HCT116 (cell line): ENCODE data around the gene CAPN5. TPM values are rescaled to one million over a fixed set of nuclear protein-coding genes. Genes with fewer than 3 reads are reported as not detected.

Experiments used
- ATAC-seq: fragments of 200-7000 bp; cut with Tn5 transposase; 2 replicates; pipeline ENCODE4 v1.9.1; 2020; ENCODE audit warnings: mild to moderate bottlenecking, moderate library complexity
- BruUV-seq: library from RNA; stranded (reverse); fragments of 400-500 nt; replicated peaks from 2 replicates; lab custom pipeline; 2021; lab: Mats Ljungman, UMichigan
- CTCF ChIA-PET: fragments of 300-600 bp; sonication (Branson Sonifier 250); formaldehyde crosslinking; loops from one replicate; lab custom pipeline; 2021; ENCODE audit warnings: antibody characterized with exemption; lab: Charles Lee
- POLR2A ChIA-PET: fragments of 300-600, 350-600 bp; sonication (Branson Sonifier 250); formaldehyde crosslinking; loops from one replicate; lab custom pipeline; 2021; ENCODE audit warnings: antibody characterized with exemption; lab: Charles Lee
- RAD21 ChIA-PET, 2 experiments: fragments of 300-600 bp; sonication (Branson Sonifier 250); formaldehyde crosslinking; loops; one replicate each; lab custom pipeline; 2023; ENCODE audit warnings: low total read pairs in 2 of 2; ENCODE audit not compliant: uncharacterized antibody in 2 of 2, unreplicated experiment in 2 of 2, low non-redundant PET in 1 of 2; lab: Charles Lee
- DNase-seq: peaks from one replicate; pipeline ENCODE4 v3.0.0-alpha.2; 2010; ENCODE audit warnings: low read depth, low spot score
- H2AFZ ChIP-seq: fragments of 200-600 bp; shearing (Covaris generic), sonication (generic); 2 replicates; pipeline ENCODE4 v1.6.1; 2017; ENCODE audit warnings: low read depth, mixed run types, mixed read lengths, antibody characterized with exemption, low read length; ENCODE audit not compliant: poor library complexity, severe bottlenecking
- H3K27ac ChIP-seq: 2 replicates; pipeline ENCODE4 v1.5.1; 2012; ENCODE audit warnings: low read depth, low read length
- H3K27me3 ChIP-seq: fragments of 200-600 bp; sonication (generic); 2 replicates; pipeline ENCODE4 v1.6.1; 2016; ENCODE audit warnings: mixed run types, low read length, mixed read lengths; ENCODE audit not compliant: insufficient read depth
- H3K36me3 ChIP-seq, 2 experiments: fragments of 200-500 bp in 1 of 2; fragments of 200-600 bp in 1 of 2; sonication (Bioruptor generic) in 1 of 2; sonication (generic) in 1 of 2; 2 replicates each; pipeline versions ENCODE4 v1.5.1 to v1.6.1; 2014 to 2016; ENCODE audit warnings: low read length in 2 of 2, inconsistent platforms in 1 of 2, mixed read lengths in 1 of 2, mixed run types in 1 of 2; ENCODE audit not compliant: insufficient read depth in 2 of 2, control insufficient read depth in 1 of 2
- H3K4me1 ChIP-seq, 2 experiments: fragments of 200-600 bp in 1 of 2; sonication (generic) in 1 of 2; 2 replicates each; pipeline versions ENCODE4 v1.5.1 to v1.6.1; 2012 to 2017; ENCODE audit warnings: low read length in 2 of 2, inconsistent platforms in 1 of 2, mild to moderate bottlenecking in 1 of 2, mixed read lengths in 1 of 2, mixed run types in 1 of 2, moderate library complexity in 1 of 2; ENCODE audit not compliant: insufficient read depth in 2 of 2, control insufficient read depth in 1 of 2
- H3K4me2 ChIP-seq: fragments of 200-600 bp; sonication (generic); 2 replicates; pipeline ENCODE4 v1.6.1; 2017; ENCODE audit warnings: mixed run types, low read length, mixed read lengths
- H3K4me3 ChIP-seq, 2 experiments: fragments of 200-600 bp in 1 of 2; sonication (generic) in 1 of 2; replicated peaks in 1 of 2; 2 replicates each; pipeline ENCODE4 v1.5.1; 2011 to 2016; ENCODE audit warnings: low read length in 2 of 2, control low read depth in 1 of 2, low read depth in 1 of 2, mild to moderate bottlenecking in 1 of 2, mixed read lengths in 1 of 2, mixed run types in 1 of 2
- H3K79me2 ChIP-seq: fragments of 200-600 bp; sonication (generic); 2 replicates; pipeline ENCODE4 v1.6.1; 2017; ENCODE audit warnings: mild to moderate bottlenecking, mixed run types, low read length, moderate library complexity, mixed read lengths; ENCODE audit not compliant: insufficient read depth
- H3K9ac ChIP-seq: fragments of 200-600 bp; sonication (generic); 2 replicates; pipeline ENCODE4 v1.6.1; 2016; ENCODE audit warnings: low read length, mixed read lengths
- H3K9me2 ChIP-seq: fragments of 200-600 bp; sonication (generic), shearing (Covaris generic); 2 replicates; pipeline ENCODE4 v1.6.1; 2017; ENCODE audit warnings: mixed run types, mild to moderate bottlenecking, moderate library complexity; ENCODE audit not compliant: insufficient read depth
- H3K9me3 ChIP-seq, 2 experiments: fragments of 200-500 bp in 1 of 2; fragments of 200-600 bp in 1 of 2; sonication (Bioruptor generic) in 1 of 2; sonication (generic) in 1 of 2; 2 replicates each; pipeline ENCODE4 v1.6.1; 2014 to 2017; ENCODE audit warnings: low read length in 2 of 2, mixed read lengths in 2 of 2, inconsistent platforms in 1 of 2, low read depth in 1 of 2, mild to moderate bottlenecking in 1 of 2, mixed run types in 1 of 2, moderate library complexity in 1 of 2; ENCODE audit not compliant: control insufficient read depth in 1 of 2, insufficient read depth in 1 of 2
- H4K20me1 ChIP-seq: fragments of 200-600 bp; sonication (generic), shearing (Covaris generic); 2 replicates; pipeline ENCODE4 v1.6.1; 2017; ENCODE audit warnings: mixed run types, mild to moderate bottlenecking, moderate library complexity; ENCODE audit not compliant: insufficient read depth
- CEBPB ChIP-seq: IDR thresholded peaks from 2 replicates; pipeline ENCODE4 v1.6.1; 2012; ENCODE audit warnings: low read depth
- EGR1 ChIP-seq: IDR thresholded peaks from 2 replicates; pipeline ENCODE4 v1.6.1; 2012; ENCODE audit warnings: low read depth
- EZH2 ChIP-seq: fragments of 200-600 bp; sonication (generic); IDR thresholded peaks from 2 replicates; pipeline ENCODE4 v1.6.1; 2017; ENCODE audit warnings: antibody characterized with exemption, mixed run types
- FOSL1 ChIP-seq: IDR thresholded peaks from 2 replicates; pipeline ENCODE4 v1.6.1; 2012; ENCODE audit warnings: low read depth
- JUND ChIP-seq: IDR thresholded peaks from 2 replicates; pipeline ENCODE4 v1.6.1; 2012
- POLR2AphosphoS5 ChIP-seq: IDR thresholded peaks from 2 replicates; pipeline ENCODE4 v1.6.1; 2011; ENCODE audit warnings: mild to moderate bottlenecking, low read depth, low read length, moderate library complexity
- SP1 ChIP-seq: IDR thresholded peaks from 2 replicates; pipeline ENCODE4 v1.6.1; 2012; ENCODE audit warnings: low read depth
- SRF ChIP-seq: IDR thresholded peaks from 2 replicates; pipeline ENCODE4 v1.6.1; 2012; ENCODE audit warnings: low read depth
- TCF7L2 ChIP-seq: IDR thresholded peaks from 2 replicates; pipeline ENCODE4 v1.7.0; 2011; ENCODE audit warnings: borderline replicate concordance, inconsistent platforms; ENCODE audit not compliant: insufficient read depth, insufficient read length; ENCODE audit errors: extremely low read depth
- ZFX ChIP-seq: fragments of 450-650 bp; IDR thresholded peaks from 2 replicates; pipeline ENCODE4 v1.6.1; 2017
- intact Hi-C: fragments of 100-400 bp; cut with micrococcal nuclease; formaldehyde crosslinking; loops from 2 replicates; pipeline ENCODE4 v1.10.0; 2022
- total RNA-seq: library from RNA; stranded (reverse); gene quantifications from one replicate; pipeline ENCODE4 v1.2.1, GENCODE V29; 2021; ENCODE audit not compliant: unreplicated experiment
- TF ChIP-seq, protein P1 (sequence below), 3 experiments: fragments of 200-600 bp in 1 of 3; sonication (generic) in 1 of 3; IDR thresholded peaks in 2 of 3; conservative IDR thresholded peaks in 1 of 3; 2 replicates each; pipeline ENCODE4 v1.5.1; 2012 to 2017; ENCODE audit warnings: low read depth in 2 of 3, low read length in 2 of 3, antibody characterized with exemption in 1 of 3, borderline replicate concordance in 1 of 3, control low read depth in 1 of 3, mild to moderate bottlenecking in 1 of 3, mixed read lengths in 1 of 3, mixed run types in 1 of 3, moderate library complexity in 1 of 3; ENCODE audit not compliant: insufficient read depth in 1 of 3
- TF ChIP-seq, protein P2 (sequence below): IDR thresholded peaks from 2 replicates; pipeline ENCODE4 v1.6.1; 2012
- TF ChIP-seq, protein P3 (sequence below): IDR thresholded peaks from 2 replicates; pipeline ENCODE4 v1.6.1; 2012; ENCODE audit warnings: low read depth

The CAPN5 gene
- total RNA-seq, 1 experiment from 2014 or later, result 8.6 TPM

DNA sequence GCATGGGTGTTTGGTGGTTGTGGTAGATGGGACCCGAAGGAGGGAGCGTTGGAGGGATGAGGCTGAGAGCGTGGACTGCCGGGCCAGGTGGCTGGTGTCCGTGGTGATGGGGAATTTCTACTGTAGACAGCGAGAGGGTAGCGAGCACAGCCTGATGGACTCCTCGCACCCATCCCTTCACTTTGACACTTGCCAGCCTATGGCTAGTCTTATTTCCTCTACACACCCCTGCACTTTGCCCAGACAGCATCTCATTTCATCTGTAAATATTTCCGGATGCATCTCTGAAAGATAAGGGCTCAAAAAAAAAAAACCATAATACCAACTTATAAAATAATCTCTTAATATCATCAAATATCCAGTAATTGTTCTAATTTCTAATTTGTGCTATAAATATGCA is 41.7 kb downstream of the CAPN5 start:
- DNase-seq, result no peak
- H3K79me2 ChIP-seq, result no peaks in the 10 kb centered on the region
- ChIA-PET RAD21 (interaction anchor here in 1 of 2 experiments (1.1 kb wide), 1 partner anchor 17 kb away, joined by 3 read pairs; no protein-coding TSS in a partner anchor), POLR2A (interaction anchor here (1.0 kb wide), 1 partner anchor 17 kb away, joined by 3 read pairs; no protein-coding TSS in a partner anchor), CTCF (interaction anchor here (0.9 to 2.5 kb wide), 5 partner anchors 17 to 387 kb away, joined by 4 to 16 read pairs (median 9); no protein-coding TSS in a partner anchor)
- H3K9me3 ChIP-seq, result no peaks in the 10 kb centered on the region
- no peak for TF ChIP-seq TCF7L2
- TF ChIP-seq, protein P1, sequence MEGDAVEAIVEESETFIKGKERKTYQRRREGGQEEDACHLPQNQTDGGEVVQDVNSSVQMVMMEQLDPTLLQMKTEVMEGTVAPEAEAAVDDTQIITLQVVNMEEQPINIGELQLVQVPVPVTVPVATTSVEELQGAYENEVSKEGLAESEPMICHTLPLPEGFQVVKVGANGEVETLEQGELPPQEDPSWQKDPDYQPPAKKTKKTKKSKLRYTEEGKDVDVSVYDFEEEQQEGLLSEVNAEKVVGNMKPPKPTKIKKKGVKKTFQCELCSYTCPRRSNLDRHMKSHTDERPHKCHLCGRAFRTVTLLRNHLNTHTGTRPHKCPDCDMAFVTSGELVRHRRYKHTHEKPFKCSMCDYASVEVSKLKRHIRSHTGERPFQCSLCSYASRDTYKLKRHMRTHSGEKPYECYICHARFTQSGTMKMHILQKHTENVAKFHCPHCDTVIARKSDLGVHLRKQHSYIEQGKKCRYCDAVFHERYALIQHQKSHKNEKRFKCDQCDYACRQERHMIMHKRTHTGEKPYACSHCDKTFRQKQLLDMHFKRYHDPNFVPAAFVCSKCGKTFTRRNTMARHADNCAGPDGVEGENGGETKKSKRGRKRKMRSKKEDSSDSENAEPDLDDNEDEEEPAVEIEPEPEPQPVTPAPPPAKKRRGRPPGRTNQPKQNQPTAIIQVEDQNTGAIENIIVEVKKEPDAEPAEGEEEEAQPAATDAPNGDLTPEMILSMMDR (IDR thresholded peaks at IDR 0.05 in 2 of 3, conservative IDR thresholded peaks at IDR 0.05 in 1 of 3; ENCODE audit: borderline replicate concordance in 1 of 3, insufficient read depth in 1 of 3, low read depth in 2 of 3, low read length in 2 of 3), result no peak
- no peak for TF ChIP-seq ZFX
- TF ChIP-seq JUND, result no peak
- TF ChIP-seq, protein P2, sequence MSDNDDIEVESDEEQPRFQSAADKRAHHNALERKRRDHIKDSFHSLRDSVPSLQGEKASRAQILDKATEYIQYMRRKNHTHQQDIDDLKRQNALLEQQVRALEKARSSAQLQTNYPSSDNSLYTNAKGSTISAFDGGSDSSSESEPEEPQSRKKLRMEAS, result no peak
- no peak for TF ChIP-seq POLR2AphosphoS5
- TF ChIP-seq FOSL1, result no peak
- TF ChIP-seq EZH2, result no peak
- no peak for TF ChIP-seq EGR1
- TF ChIP-seq, protein P3, sequence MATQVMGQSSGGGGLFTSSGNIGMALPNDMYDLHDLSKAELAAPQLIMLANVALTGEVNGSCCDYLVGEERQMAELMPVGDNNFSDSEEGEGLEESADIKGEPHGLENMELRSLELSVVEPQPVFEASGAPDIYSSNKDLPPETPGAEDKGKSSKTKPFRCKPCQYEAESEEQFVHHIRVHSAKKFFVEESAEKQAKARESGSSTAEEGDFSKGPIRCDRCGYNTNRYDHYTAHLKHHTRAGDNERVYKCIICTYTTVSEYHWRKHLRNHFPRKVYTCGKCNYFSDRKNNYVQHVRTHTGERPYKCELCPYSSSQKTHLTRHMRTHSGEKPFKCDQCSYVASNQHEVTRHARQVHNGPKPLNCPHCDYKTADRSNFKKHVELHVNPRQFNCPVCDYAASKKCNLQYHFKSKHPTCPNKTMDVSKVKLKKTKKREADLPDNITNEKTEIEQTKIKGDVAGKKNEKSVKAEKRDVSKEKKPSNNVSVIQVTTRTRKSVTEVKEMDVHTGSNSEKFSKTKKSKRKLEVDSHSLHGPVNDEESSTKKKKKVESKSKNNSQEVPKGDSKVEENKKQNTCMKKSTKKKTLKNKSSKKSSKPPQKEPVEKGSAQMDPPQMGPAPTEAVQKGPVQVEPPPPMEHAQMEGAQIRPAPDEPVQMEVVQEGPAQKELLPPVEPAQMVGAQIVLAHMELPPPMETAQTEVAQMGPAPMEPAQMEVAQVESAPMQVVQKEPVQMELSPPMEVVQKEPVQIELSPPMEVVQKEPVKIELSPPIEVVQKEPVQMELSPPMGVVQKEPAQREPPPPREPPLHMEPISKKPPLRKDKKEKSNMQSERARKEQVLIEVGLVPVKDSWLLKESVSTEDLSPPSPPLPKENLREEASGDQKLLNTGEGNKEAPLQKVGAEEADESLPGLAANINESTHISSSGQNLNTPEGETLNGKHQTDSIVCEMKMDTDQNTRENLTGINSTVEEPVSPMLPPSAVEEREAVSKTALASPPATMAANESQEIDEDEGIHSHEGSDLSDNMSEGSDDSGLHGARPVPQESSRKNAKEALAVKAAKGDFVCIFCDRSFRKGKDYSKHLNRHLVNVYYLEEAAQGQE, result no peak
- TF ChIP-seq CEBPB, result no peak
- no peak for TF ChIP-seq SP1
- no peak for TF ChIP-seq SRF
- no peaks in the 10 kb centered on the region for H3K27me3 ChIP-seq
- H3K36me3 ChIP-seq, result no peaks in the 10 kb centered on the region
- H3K4me3 ChIP-seq, result peak overlapping the region in 1 of 2 experiments; percentile 29; a peak in 2 of 4 replicates
- BruUV-seq, result no TSS peak
- peak overlapping the region; percentile 73 for H3K4me2 ChIP-seq
- peak overlapping the region; percentile 44; the same call in 1 of the 2 replicates for H3K27ac ChIP-seq
- H2AFZ ChIP-seq, result no peak overlapping the region
- no peaks in the 10 kb centered on the region for H3K9me2 ChIP-seq
- H3K4me1 ChIP-seq, result peaks cover 46 to 65% of the 10 kb centered on the region in 2 experiments
- peak; percentile 38 for ATAC-seq
- no peaks in the 10 kb centered on the region for H4K20me1 ChIP-seq
- intact Hi-C loops, result no loop called here
- peak overlapping the region; percentile 16; the same call in 1 of the 2 replicates for H3K9ac ChIP-seq
